ENCODE measurements around the gene C1orf226. TPM values are rescaled to one million over a fixed set of nuclear protein-coding genes. Genes with fewer than 3 reads are reported as not detected.
"Not testable (repeated sequence)": the region's sequence is repeated elsewhere in the genome, so short reads cannot be mapped to it uniquely, and the experiment has no call there.

Gene C1orf226
- total RNA-seq, 6 experiments from 2014 or later, result 6.5 to 45.3 (median 28.4) TPM

DNA sequence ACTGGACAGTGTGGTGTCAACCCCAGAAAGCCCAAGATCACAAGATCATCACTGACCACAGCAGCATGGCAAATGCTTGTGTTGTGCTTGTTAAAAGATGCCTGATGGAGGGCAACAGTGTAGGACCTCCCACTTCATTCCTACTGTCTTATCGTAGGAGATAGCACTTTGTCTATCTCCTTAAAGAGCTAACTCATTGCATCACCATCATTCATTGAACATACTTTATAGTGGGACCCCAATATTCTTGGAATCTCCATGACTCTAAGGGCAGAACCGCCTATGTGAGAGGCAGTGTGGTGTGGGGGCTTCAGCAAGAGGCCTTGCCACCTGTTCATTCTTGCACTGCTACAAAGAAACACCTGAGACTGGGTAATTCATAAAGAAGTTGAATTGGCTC is 35.4 kb downstream of the C1orf226 start:
- 78% methylated on average over 2 of the region's 2 CpGs for WGBS (ENCODE audit: insufficient coverage, low coverage, low lambda C conversion rate, missing lambda C conversion rate)
- no peak overlapping the region for H3K4me3 ChIP-seq

DNA sequence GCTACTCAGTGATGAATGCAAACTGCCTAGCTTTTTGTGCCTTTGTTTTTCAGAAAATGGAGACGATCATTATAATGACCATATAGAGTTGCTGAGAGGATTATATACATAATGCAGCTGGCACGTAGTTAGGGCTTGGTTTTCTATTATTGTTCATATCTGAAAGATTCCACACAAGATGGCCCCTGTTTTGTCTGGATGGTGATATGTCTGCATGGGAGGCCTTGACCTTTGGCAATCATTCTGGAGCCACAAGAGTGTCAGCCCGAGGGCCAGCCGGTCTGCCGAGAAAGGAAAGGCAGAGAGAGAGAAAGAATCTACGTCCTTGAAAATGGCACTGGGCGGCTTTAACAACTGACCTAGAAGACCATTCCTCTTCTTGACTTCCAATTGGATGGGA is 36.1 kb downstream of the C1orf226 start:
- ATAC-seq (no peak), DNase-seq (no peak)
- H3K36me3 ChIP-seq, result no peaks in the 10 kb centered on the region
- no peaks in the 10 kb centered on the region for H3K4me1 ChIP-seq
- no peaks in the 10 kb centered on the region for H3K9me3 ChIP-seq
- H3K27ac ChIP-seq, result no peak overlapping the region
- intact Hi-C loops (cut with DNase I), result no loop called here
- H3K27me3 ChIP-seq, result no peaks in the 10 kb centered on the region
- H3K4me3 ChIP-seq, result no peak overlapping the region
- 80% methylated on average over 7 of the region's 7 CpGs for WGBS (ENCODE audit: insufficient coverage, low coverage, low lambda C conversion rate, missing lambda C conversion rate)
- no peak for TF ChIP-seq POLR2A (IDR thresholded peaks at IDR 0.05)
- TF ChIP-seq, protein P1, sequence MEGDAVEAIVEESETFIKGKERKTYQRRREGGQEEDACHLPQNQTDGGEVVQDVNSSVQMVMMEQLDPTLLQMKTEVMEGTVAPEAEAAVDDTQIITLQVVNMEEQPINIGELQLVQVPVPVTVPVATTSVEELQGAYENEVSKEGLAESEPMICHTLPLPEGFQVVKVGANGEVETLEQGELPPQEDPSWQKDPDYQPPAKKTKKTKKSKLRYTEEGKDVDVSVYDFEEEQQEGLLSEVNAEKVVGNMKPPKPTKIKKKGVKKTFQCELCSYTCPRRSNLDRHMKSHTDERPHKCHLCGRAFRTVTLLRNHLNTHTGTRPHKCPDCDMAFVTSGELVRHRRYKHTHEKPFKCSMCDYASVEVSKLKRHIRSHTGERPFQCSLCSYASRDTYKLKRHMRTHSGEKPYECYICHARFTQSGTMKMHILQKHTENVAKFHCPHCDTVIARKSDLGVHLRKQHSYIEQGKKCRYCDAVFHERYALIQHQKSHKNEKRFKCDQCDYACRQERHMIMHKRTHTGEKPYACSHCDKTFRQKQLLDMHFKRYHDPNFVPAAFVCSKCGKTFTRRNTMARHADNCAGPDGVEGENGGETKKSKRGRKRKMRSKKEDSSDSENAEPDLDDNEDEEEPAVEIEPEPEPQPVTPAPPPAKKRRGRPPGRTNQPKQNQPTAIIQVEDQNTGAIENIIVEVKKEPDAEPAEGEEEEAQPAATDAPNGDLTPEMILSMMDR (IDR thresholded peaks at IDR 0.05), result no peak

More for the DNA sequence above, 35.4 kb downstream of the C1orf226 start:
- no peak for ATAC-seq
- DNase-seq, result no peak
- Histone ChIP-seq H3K9me3 (no peaks in the 10 kb centered on the region), H3K27me3 (no peaks in the 10 kb centered on the region), H3K36me3 (no peaks in the 10 kb centered on the region), H3K27ac (no peak overlapping the region), H3K4me1 (no peaks in the 10 kb centered on the region)
- intact Hi-C loops (cut with DNase I), result no loop called here
- TF ChIP-seq, protein P1 (IDR thresholded peaks at IDR 0.05), result no peak
- TF ChIP-seq POLR2A (IDR thresholded peaks at IDR 0.05), result no peak

- H3K9me3 ChIP-seq; H3K4me1 ChIP-seq; H3K27ac ChIP-seq; H3K36me3 ChIP-seq; H3K27me3 ChIP-seq; ATAC-seq; intact Hi-C loops (cut with DNase I); H3K4me3 ChIP-seq; DNase-seq: not testable (repeated sequence)
- WGBS (ENCODE audit: insufficient coverage, low coverage, low lambda C conversion rate, missing lambda C conversion rate), result 55% methylated on average over 4 of the region's 7 CpGs
Measured at GRCh38 chr1:162418584-162418983, 37.1 kb downstream of the C1orf226 start.

DNA sequence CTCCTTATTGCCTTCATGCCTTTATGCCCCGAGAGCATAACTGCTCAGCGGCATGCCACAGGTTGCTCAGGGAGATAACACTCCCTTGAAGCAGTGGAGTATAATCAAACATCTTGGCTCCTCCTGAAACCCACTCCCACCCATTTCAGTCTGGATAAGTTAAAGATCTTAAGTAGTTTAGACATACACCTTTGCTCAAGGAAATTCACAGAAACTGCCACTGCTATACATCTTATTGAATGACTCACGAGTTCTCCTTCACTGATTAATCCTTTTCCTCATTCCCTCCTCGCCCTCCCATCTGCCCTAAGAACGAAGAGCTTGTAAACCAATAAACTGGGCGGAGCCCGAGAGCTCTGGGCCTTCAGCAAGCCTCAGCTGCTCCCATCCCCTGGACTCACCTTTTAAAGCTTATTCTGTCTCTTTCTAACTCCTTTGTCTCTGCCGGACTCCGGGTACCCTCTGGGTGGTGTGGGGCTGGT is 38.0 kb downstream of the C1orf226 start:
- DNase-seq; intact Hi-C loops (cut with DNase I); H3K27me3 ChIP-seq; H3K4me3 ChIP-seq; ATAC-seq; H3K9me3 ChIP-seq; H3K4me1 ChIP-seq; H3K27ac ChIP-seq; H3K36me3 ChIP-seq: not testable (repeated sequence)
- WGBS (ENCODE audit: insufficient coverage, low coverage, low lambda C conversion rate, missing lambda C conversion rate), result 57% methylated on average over 7 of the region's 9 CpGs

DNA sequence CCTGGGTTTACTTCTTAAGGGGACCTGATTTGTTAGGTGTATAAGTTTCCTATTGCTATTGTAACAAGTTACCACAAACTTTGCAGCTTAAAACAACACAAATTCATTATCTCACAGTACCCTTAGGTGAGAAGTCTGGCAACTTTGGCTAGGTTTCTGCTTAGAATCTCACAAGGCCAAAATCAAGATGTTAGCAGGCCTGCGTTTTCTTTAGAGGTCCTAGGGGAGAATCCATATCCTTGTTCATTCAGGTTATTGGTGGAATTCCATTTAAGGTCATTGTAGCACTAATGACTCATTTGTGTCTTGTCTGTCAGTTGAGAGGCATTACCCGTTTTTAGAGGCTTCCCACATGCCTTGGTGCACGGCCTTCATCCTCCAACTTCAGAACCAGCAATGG is 38.6 kb downstream of the C1orf226 start:
- Histone ChIP-seq H3K36me3 (no peaks in the 10 kb centered on the region), H3K27me3 (no peaks in the 10 kb centered on the region), H3K4me1 (no peaks in the 10 kb centered on the region), H3K4me3 (no peak overlapping the region), H3K27ac (no peak overlapping the region), H3K9me3 (no peaks in the 10 kb centered on the region)
- DNase-seq (no peak), ATAC-seq (no peak)
- TF ChIP-seq, protein P1 (IDR thresholded peaks at IDR 0.05), result no peak
- TF ChIP-seq POLR2A (IDR thresholded peaks at IDR 0.05), result no peak
- WGBS (ENCODE audit: insufficient coverage, low coverage, low lambda C conversion rate, missing lambda C conversion rate), result 78% methylated on average over 3 of the region's 3 CpGs
- intact Hi-C loops (cut with DNase I), result no loop called here
